ENCODE data around the gene SLIT2.

The SLIT2 gene

DNA sequence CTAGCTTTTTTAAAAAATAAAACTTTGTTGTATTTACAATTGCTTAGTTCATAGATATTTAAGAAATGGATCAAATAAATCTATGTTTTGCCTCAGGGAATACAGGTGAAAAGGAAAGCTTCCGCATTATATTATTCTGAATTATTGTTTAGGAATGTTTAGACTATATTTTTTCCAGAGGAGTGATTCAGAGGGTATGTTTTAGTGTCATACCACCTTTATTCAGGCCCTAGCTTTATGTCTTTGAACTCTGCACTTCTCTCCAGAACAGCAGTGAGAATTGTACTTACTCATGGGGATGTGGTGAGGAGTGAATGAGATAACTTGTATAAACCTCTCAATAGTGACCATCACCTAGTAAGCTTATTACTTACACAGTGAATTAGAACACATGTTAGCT, 14.0 kb downstream of the SLIT2 start:
- DNase-seq, result no peak

DNA sequence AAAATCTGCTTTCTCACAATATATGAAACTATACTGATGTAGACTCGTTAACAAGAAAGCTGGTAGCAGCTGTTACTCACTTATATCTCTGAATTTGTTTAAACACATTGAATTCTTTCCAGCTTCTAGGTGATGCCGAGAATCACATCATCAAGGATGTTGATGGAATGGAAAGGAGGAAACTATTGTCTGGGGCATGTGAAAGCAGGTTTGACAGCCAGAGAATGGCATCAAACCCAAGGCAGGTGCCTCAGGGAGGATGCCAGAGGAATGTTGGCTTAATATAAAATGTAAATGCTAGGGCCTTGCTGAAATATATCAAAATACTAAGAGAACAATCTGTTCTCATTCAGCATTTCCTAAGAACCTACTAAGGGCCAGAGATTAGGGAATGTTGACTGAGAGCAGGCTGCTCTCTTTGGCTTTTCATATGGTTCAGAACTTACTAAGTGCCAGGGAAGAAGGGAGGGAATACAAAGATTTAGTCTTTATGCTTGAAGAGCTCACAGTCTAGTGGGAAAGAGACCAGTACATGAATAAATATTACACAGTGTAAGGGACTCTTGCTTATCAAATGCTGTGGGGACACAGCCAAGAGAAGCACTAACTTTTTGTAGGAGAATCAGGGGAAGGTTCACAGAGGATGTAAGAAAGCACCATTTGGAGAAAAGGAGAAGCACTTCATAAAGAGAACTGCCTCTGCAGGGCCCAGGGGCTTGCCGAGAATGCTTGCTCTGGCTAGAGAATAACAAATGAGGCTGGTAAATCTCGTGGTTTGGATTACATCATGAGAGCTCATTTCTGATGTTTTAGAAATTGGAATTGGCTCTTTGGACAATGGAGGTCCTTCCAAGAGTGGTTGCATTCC, 14.7 kb downstream of the SLIT2 start:
- no peak for DNase-seq

GRCh38 chr4:20268028-20268427, 16.3 kb downstream of the SLIT2 start:
- no peak for DNase-seq

GRCh38 chr4:20269320-20269719, 17.6 kb downstream of the SLIT2 start:
- no peak for DNase-seq

DNA sequence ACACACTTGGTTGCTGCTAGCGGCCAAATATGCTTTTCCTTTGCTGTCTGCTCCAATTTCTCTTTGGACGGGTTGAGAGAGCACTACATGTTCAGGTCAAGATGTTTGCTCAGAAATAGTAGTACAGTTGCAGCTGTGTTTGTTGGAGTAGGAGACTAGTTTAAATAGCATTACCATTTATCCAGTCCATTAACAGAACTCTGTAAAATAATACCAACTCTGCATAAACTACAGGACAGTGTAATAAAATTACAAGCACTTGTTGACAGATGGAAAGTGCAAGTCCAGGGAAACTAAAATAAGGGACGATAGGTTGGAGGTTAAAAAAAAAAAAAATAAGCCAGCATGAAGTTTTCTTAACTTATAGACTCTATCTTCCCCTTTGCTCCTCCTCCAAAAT, 20.2 kb downstream of the SLIT2 start:
- DNase-seq, result no peak

GRCh38 chr4:20272411-20272872, 20.7 kb downstream of the SLIT2 start:
- no peak for DNase-seq

- DNase-seq, result no peak
These were observed 22.1 kb downstream of the SLIT2 start for GRCh38 chr4:20273793-20274192.

DNA sequence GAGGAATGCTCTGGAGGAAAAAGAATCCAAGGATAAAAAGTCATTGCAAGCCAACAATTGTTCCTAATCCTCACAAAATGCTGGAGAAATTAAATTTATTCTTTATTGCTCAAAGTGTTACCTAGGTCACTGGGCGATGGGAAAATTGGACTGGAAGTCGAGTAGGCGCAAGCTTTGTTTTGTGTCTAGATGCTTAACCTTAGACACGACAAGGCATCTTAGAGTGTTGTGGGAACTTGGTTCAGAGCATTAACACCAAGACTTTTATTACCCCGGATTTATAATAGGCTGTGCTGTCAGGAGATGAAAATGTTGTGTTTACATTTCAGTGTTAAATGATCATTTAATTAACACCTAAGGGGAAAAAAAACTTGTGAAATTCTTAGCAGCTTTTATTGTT, 25.1 kb downstream of the SLIT2 start:
- no peak for DNase-seq

DNA sequence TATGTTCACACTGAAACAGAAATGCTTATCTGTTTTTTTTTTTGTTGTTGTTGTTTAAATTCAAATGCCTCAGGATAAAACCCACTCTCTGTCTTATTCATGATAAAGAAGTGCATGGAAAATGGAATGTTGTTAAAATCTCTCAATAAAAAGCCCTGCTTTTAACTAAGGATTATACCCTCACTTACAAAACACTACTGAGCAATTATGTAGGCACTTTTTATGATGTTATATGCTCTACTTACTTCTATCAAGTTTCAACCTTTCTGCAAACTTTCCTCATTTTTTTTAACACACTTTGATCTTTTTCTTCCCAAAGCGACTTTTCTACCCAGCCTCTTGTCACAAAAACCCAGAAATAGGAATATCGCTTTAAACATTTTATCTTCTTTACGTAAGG, 26.5 kb downstream of the SLIT2 start:
- no peak for DNase-seq

DNA sequence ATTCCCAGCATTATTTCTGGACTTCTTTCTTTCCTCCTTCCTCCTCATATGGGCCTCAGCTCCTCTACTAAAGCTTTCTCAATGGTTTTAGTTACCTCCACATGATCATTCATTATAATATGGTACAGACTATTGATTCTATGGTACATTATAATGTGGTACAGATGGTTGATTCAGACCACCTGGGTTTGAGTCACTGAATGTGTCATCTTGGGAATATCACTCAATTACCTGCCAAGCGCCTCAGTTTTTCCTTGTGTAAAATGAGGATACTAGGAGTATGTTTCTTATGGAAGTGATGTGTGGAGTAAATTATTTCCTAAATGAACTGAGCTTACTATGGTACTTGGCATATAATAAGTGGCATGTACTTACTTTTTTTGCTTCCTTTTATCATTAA, 27.7 kb downstream of the SLIT2 start:
- no peak for DNase-seq

DNA sequence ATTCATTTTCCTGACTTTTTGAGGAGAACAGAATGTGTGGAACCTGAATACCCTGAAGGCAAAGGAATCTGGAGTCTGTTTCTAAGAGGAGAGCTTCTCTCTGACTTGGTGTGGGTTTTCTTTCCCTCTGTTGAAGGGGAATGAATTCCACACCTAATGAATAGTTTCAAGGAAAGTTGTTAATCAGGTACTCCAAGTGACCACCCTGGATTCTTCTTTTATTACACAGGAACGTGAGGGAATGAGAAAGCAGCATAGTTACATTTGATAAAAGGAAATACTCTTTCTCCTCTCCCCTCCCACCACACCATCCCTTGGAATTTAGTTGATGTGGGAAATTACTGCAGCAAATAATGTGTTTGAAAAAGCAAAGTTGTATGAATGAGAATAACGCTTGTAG, 29.7 kb downstream of the SLIT2 start:
- DNase-seq, result no peak

GRCh38 chr4:20283039-20283438, 31.3 kb downstream of the SLIT2 start:
- DNase-seq, result no peak

DNA sequence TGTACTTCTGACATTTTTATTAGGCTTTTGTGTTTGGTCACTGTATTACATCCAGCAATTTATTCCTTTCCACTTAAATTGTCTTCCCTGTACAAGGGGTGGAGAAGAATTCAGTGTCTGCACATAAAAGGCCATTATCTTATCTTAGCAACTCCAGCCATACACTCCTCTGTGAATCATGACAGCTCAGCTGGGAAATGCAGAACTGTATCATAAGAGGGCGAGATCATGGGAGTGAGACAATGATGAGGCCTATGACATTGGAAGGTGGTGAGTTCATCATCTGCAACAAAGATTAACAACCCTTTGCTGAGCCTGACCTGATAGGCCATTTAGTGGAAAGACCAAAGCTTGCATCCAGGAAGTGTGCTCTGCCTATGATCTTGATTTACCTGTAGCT, 33.3 kb downstream of the SLIT2 start:
- no peak for DNase-seq

- no peak for DNase-seq
These were observed 35.5 kb downstream of the SLIT2 start for GRCh38 chr4:20287246-20287645.

DNA sequence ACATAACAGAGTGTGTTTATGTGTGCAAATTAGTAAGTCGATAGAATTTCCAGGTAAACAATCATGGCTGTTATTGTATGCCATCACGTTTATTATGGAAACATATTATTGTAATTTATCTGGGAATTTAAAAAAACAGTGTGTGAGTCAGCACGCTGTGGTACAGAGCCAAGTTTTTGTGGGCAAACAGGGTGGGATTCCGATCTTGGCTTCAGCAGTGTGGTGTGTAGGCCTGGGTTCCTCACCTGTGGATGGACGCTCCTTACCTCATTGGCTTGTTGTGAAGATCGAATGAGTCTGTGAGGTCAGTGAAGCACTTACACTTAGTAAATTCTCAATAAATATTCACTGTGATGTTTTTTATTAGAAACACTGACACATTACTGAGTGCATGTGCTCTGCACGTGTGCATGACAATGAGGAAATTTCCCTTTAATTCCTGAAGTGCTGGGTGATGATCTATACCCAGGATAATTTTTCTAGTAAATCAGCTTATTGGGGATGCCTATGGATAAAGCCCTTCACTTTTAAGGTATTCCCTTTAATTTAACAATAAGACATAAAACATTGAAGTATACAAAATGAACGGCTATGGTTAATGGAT, 36.4 kb downstream of the SLIT2 start:
- DNase-seq, result no peak

GRCh38 chr4:20288846-20289512, 37.3 kb downstream of the SLIT2 start:
- no peak for DNase-seq

GRCh38 chr4:20289782-20290181, 38.1 kb downstream of the SLIT2 start:
- DNase-seq, result no peak

DNA sequence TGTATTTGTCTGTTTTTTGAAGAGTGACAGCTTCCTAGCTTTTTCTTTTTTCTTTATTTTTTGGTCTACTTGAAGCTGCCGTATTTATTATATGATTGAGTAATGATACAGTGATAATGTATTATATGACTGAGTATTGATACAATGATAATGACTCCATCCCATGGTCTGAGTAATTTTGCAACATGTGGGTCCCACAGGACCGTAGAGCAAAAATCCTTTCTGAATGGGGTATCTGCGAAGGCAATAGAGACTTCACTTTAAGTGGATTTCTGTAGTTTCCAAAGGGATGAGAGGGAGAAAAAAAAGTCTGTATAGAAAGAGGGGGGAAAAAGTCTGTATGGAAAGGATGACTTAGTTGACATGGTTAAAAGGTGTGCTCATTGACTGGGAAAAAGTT, 41.0 kb downstream of the SLIT2 start:
- DNase-seq, result no peak

DNA sequence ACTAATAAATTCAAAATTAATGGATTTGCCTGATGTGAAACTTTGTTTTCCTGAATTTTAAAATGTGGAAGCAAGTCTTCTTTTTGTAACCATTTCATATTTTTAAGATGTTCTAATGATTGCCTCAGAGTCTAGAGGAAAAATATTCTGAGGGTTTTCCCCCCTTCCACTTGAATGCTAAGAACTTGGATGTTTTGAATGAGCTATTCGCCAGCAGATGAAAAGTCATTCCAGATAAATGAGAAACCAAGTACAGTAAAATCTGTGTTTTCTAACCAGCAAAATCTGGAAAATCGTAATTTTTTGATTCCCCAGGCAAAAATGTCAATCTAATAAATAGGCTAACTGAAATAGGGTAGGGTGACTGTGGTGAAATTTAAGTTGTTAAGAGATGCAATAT, 45.6 kb downstream of the SLIT2 start:
- no peak for DNase-seq

DNA sequence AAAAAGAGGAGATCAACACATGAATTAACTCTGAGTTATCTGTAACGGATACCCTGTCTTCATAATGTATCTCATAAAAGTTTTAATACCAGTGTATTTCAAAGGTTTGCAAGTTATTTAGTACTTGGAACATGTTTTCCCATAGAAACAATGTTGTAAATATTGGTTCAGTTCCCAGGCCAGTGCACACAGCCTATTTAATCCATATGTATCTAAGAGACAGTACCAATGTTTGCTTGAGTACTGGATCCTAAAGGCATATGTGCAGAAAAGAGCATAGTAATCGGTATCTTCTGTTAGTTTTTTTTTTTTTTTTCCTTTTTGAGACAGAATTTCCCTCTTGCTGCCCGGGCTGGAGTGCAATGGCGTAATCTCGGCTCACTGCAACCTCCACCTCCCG, 46.1 kb downstream of the SLIT2 start:
- no peak for DNase-seq

- no peak for DNase-seq
These were observed 46.8 kb downstream of the SLIT2 start for GRCh38 chr4:20298455-20298854.

- no peak for DNase-seq
These were observed 47.3 kb downstream of the SLIT2 start for GRCh38 chr4:20298986-20299385.

- no peak for DNase-seq
These were observed 47.8 kb downstream of the SLIT2 start for GRCh38 chr4:20299515-20299914.

DNA sequence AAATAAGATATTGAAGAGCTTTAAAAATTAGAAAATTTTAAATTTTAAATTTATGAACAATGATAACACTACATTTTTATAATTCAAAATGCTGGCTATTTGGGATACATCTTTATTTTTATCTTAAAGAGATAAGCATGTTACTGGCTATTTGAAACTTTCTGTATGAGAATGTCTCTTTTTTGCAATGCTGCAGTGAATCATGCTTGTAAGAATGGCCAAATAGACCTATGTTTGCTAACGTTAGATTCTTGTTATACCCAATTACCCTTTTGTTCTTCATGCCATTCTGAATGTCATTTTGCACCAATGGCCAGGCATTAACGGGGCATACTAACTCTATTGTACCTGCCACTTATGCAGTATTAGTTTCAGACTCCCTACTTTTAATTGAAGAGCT, 49.5 kb downstream of the SLIT2 start:
- no peak for DNase-seq
